OCI-LY3 (cell line): ENCODE results near the gene AFM.

Experiments
- H2AFZ ChIP-seq: fragments of 200-600, 300-600 bp; shearing (Covaris generic); 2 replicates; pipeline ENCODE4 v1.6.0; 2014; ENCODE audit warnings: antibody characterized with exemption, low read depth, low read length
- H3K27ac ChIP-seq: fragments of 200-600, 300-600 bp; sonication (generic); 2 replicates; pipeline ENCODE4 v1.5.1; 2014; ENCODE audit warnings: mild to moderate bottlenecking, low read length, moderate library complexity, mixed read lengths
- H3K27me3 ChIP-seq: fragments of 200-600, 300-600 bp; sonication (generic); 2 replicates; pipeline ENCODE4 v1.6.1; 2014; ENCODE audit warnings: low read depth, low read length, mixed read lengths
- H3K36me3 ChIP-seq: fragments of 200-600, 300-600 bp; sonication (generic); replicated peaks from 2 replicates; pipeline ENCODE3; 2014; ENCODE audit warnings: low read depth, low read length, mixed read lengths
- H3K4me1 ChIP-seq: fragments of 300-600, 200-600 bp; sonication (generic); 2 replicates; pipeline ENCODE4 v1.6.1; 2014; ENCODE audit warnings: low read length, mixed read lengths
- H3K4me2 ChIP-seq: fragments of 200-600, 300-600 bp; sonication (generic); 2 replicates; pipeline ENCODE4 v1.6.1; 2014; ENCODE audit warnings: low read length, mixed read lengths
- H3K4me3 ChIP-seq: fragments of 300-600, 200-600 bp; sonication (generic); 2 replicates; pipeline ENCODE4 v1.5.1; 2014; ENCODE audit warnings: antibody characterized with exemption, mild to moderate bottlenecking, low read length, moderate library complexity
- H3K79me2 ChIP-seq: fragments of 300-600, 200-600 bp; shearing (Covaris generic); 2 replicates; pipeline ENCODE4 v1.6.1; 2014; ENCODE audit warnings: mild to moderate bottlenecking, low read length, mixed read lengths
- H3K9ac ChIP-seq: fragments of 300-600, 200-600 bp; shearing (Covaris generic); 2 replicates; pipeline ENCODE4 v1.6.0; 2014; ENCODE audit warnings: mild to moderate bottlenecking, low read length, moderate library complexity
- H3K9me3 ChIP-seq: fragments of 200-600, 300-600 bp; shearing (Covaris generic); 2 replicates; pipeline ENCODE4 v1.6.1; 2014; ENCODE audit warnings: low read length, mixed read lengths; ENCODE audit not compliant: insufficient read depth
- H4K20me1 ChIP-seq: fragments of 200-600, 300-600 bp; sonication (generic); 2 replicates; pipeline ENCODE4 v1.6.1; 2016; ENCODE audit warnings: low read length, mixed read lengths; ENCODE audit not compliant: insufficient read depth
- CTCF ChIP-seq: fragments of 200-600, 300-600 bp; sonication (generic); IDR thresholded peaks from 2 replicates; pipeline ENCODE4 v1.5.1; 2014; ENCODE audit warnings: antibody characterized with exemption, low read length, low read depth
- EZH2phosphoT487 ChIP-seq: fragments of 200-600 bp; shearing (Covaris generic); IDR thresholded peaks from 2 replicates; pipeline ENCODE4 v1.6.1; 2018; ENCODE audit warnings: antibody characterized with exemption, mixed run types, low read depth

Gene AFM

GRCh38 chr4:73481358-73481757 is at the start of gene AFM:
Gene AFM (plus strand): TSS chr4:73481745. CDS start chr4:73481776, 31 bp downstream.
- Histone ChIP-seq H3K4me2 (no peak within 1 kb of the TSS), H2AFZ (no peak within 1 kb of the TSS), H4K20me1 (no peaks in the 10 kb centered on the region), H3K9me3 (no peaks in the 10 kb centered on the region), H3K4me1 (no peaks in the 10 kb centered on the region), H3K27ac (no peak within 1 kb of the TSS), H3K79me2 (no peaks in the 10 kb centered on the region), H3K27me3 (no peaks in the 10 kb centered on the region; the same call in 1 of the 2 replicates), H3K4me3 (no peak within 1 kb of the TSS), H3K36me3 (no peaks in the 10 kb centered on the region), H3K9ac (no peak within 1 kb of the TSS)
- TF ChIP-seq EZH2phosphoT487 (no peak), CTCF (no peak)

- Histone ChIP-seq H3K9ac (no peak overlapping the region), H3K36me3 (no peaks in the 10 kb centered on the region), H3K27me3 (peaks cover 6% of the 10 kb centered on the region), H3K9me3 (no peaks in the 10 kb centered on the region), H4K20me1 (no peaks in the 10 kb centered on the region), H2AFZ (no peak overlapping the region), H3K79me2 (no peaks in the 10 kb centered on the region), H3K27ac (no peak overlapping the region), H3K4me3 (no peak overlapping the region), H3K4me1 (no peaks in the 10 kb centered on the region), H3K4me2 (no peak overlapping the region)
- TF ChIP-seq CTCF (no peak), EZH2phosphoT487 (no peak)
These were observed 49.8 kb upstream of the AFM start for GRCh38 chr4:73431813-73432168.

GRCh38 chr4:73432169-73433000 is 49.2 kb upstream of the AFM start:
- H3K4me1 ChIP-seq: no peaks in the 10 kb centered on the region
- TF ChIP-seq CTCF (no peak), EZH2phosphoT487 (no peak)
- H3K4me2 ChIP-seq: no peak overlapping the region
- H3K36me3 ChIP-seq: no peaks in the 10 kb centered on the region
- H3K9ac ChIP-seq: no peak overlapping the region
- no peaks in the 10 kb centered on the region for H3K9me3 ChIP-seq
- no peaks in the 10 kb centered on the region for H3K79me2 ChIP-seq
- H4K20me1 ChIP-seq: no peaks in the 10 kb centered on the region
- no peak overlapping the region for H3K4me3 ChIP-seq
- no peak overlapping the region for H3K27ac ChIP-seq
- H2AFZ ChIP-seq: no peak overlapping the region
- peaks cover 11% of the 10 kb centered on the region for H3K27me3 ChIP-seq

- Histone ChIP-seq H3K4me1 (no peaks in the 10 kb centered on the region), H2AFZ (no peak overlapping the region), H3K27ac (no peak overlapping the region)
These were observed 48.4 kb upstream of the AFM start for GRCh38 chr4:73433140-73433539.

More at GRCh38 chr4:73433140-73433539, 48.4 kb upstream of the AFM start:
- peaks cover 11% of the 10 kb centered on the region for H3K27me3 ChIP-seq
- H3K4me2 ChIP-seq: no peak overlapping the region
- no peaks in the 10 kb centered on the region for H3K79me2 ChIP-seq
- H3K9me3 ChIP-seq: no peaks in the 10 kb centered on the region
- H4K20me1 ChIP-seq: no peaks in the 10 kb centered on the region
- no peak overlapping the region for H3K4me3 ChIP-seq
- no peaks in the 10 kb centered on the region for H3K36me3 ChIP-seq
- no peak overlapping the region for H3K9ac ChIP-seq
- TF ChIP-seq EZH2phosphoT487: no peak
- no peak for TF ChIP-seq CTCF
